Measurements from ENCODE around the gene SLC16A14. TPM values are rescaled to one million over a fixed set of nuclear protein-coding genes. Genes with fewer than 3 reads are reported as not detected.
A peak's percentile ranks its signal among the peaks of the same experiment; 100 is the strongest.

Gene SLC16A14
- total RNA-seq, 1 experiment from 2014 or later, result 7.9 TPM

- ChIA-PET CTCF (interaction anchor here (0.6 to 2.2 kb wide), 13 partner anchors 13 to 789 kb away, joined by 3 to 30 read pairs (median 4); partner anchors contain the start of gene SLC16A14), POLR2A (no interaction called here), RAD21 (ENCODE audit: low non-redundant PET in 1 of 2, low total read pairs in 2 of 2, uncharacterized antibody in 2 of 2, unreplicated experiment in 2 of 2) (interaction anchor here in 1 of 2 experiments (1.5 kb wide), 2 partner anchors 59 to 151 kb away, joined by 4 to 5 read pairs; no protein-coding TSS in a partner anchor)
- Histone ChIP-seq H3K4me3 (replicated peaks in 1 of 2; ENCODE audit: low read depth in 1 of 2, low read length in 2 of 2) (no peak overlapping the region), H3K79me2 (ENCODE audit: insufficient read depth, low read length) (no peaks in the 10 kb centered on the region), H4K20me1 (ENCODE audit: insufficient read depth) (no peaks in the 10 kb centered on the region), H3K4me2 (ENCODE audit: low read length) (peak overlapping the region; percentile 6; the same call in 1 of the 2 replicates), H3K9ac (ENCODE audit: low read length) (no peak overlapping the region), H3K9me3 (ENCODE audit: control insufficient read depth in 1 of 2, insufficient read depth in 1 of 2, low read depth in 1 of 2, low read length in 2 of 2) (no peaks in the 10 kb centered on the region), H3K4me1 (ENCODE audit: control insufficient read depth in 1 of 2, insufficient read depth in 2 of 2, low read length in 2 of 2) (peaks cover 2 to 7% of the 10 kb centered on the region in 2 experiments; a peak in 2 of 4 replicates), H2AFZ (ENCODE audit: low read depth, low read length, poor library complexity, severe bottlenecking) (peak overlapping the region; percentile 13), H3K27ac (ENCODE audit: low read depth, low read length) (no peak overlapping the region), H3K27me3 (ENCODE audit: insufficient read depth, low read length) (no peaks in the 10 kb centered on the region), H3K9me2 (ENCODE audit: insufficient read depth) (no peaks in the 10 kb centered on the region), H3K36me3 (ENCODE audit: control insufficient read depth in 1 of 2, insufficient read depth in 2 of 2, low read length in 2 of 2) (no peaks in the 10 kb centered on the region)
- TF ChIP-seq FOSL1 (IDR thresholded peaks at IDR 0.05; ENCODE audit: low read depth) (peak; percentile 2; the same call in 1 of the 2 replicates), ATF3 (IDR thresholded peaks at IDR 0.05) (no peak)
- intact Hi-C loops (cut with micrococcal nuclease), result loop anchor here (1.0 to 10.0 kb wide), 3 partner anchors 152 to 806 kb away; no protein-coding TSS in a partner anchor
- no TSS peak for BruUV-seq (replicated peaks)
- DNase-seq (ENCODE audit: low read depth, low spot score) (no peak), ATAC-seq (no peak)
Observed at GRCh38 chr2:230008708-230009066, 60.0 kb downstream of the SLC16A14 start.

- Histone ChIP-seq H3K79me2 (ENCODE audit: insufficient read depth, low read length) (no peaks in the 10 kb centered on the region), H3K9ac (ENCODE audit: low read length) (no peak overlapping the region)
- POLR2A ChIA-PET, result no interaction called here
Observed at GRCh38 chr2:230007931-230008707, 60.6 kb downstream of the SLC16A14 start.

More at GRCh38 chr2:230007931-230008707, 60.6 kb downstream of the SLC16A14 start:
- Histone ChIP-seq H3K36me3 (ENCODE audit: control insufficient read depth in 1 of 2, insufficient read depth in 2 of 2, low read length in 2 of 2) (no peaks in the 10 kb centered on the region), H3K27me3 (ENCODE audit: insufficient read depth, low read length) (no peaks in the 10 kb centered on the region), H4K20me1 (ENCODE audit: insufficient read depth) (no peaks in the 10 kb centered on the region), H3K9me3 (ENCODE audit: control insufficient read depth in 1 of 2, insufficient read depth in 1 of 2, low read depth in 1 of 2, low read length in 2 of 2) (no peaks in the 10 kb centered on the region), H3K9me2 (ENCODE audit: insufficient read depth) (no peaks in the 10 kb centered on the region), H3K4me1 (ENCODE audit: control insufficient read depth in 1 of 2, insufficient read depth in 2 of 2, low read length in 2 of 2) (peaks cover 2 to 7% of the 10 kb centered on the region in 2 experiments; a peak in 2 of 4 replicates), H2AFZ (ENCODE audit: low read depth, low read length, poor library complexity, severe bottlenecking) (peak overlapping the region; percentile 13), H3K27ac (ENCODE audit: low read depth, low read length) (no peak overlapping the region), H3K4me2 (ENCODE audit: low read length) (peak overlapping the region; percentile 6; the same call in 1 of the 2 replicates), H3K4me3 (replicated peaks in 1 of 2; ENCODE audit: low read depth in 1 of 2, low read length in 2 of 2) (no peak overlapping the region)
- RAD21 ChIA-PET (ENCODE audit: low non-redundant PET in 1 of 2, low total read pairs in 2 of 2, uncharacterized antibody in 2 of 2, unreplicated experiment in 2 of 2), result interaction anchor here (0.8 to 1.5 kb wide), 3 partner anchors 59 to 152 kb away, joined by 4 to 5 read pairs (median 4); no protein-coding TSS in a partner anchor
- CTCF ChIA-PET, result interaction anchor here (0.6 to 2.2 kb wide), 13 partner anchors 14 to 790 kb away, joined by 3 to 30 read pairs (median 4); partner anchors contain the start of gene SLC16A14
- intact Hi-C loops (cut with micrococcal nuclease), result loop anchor here (1.0 to 10.0 kb wide), 3 partner anchors 152 to 807 kb away; no protein-coding TSS in a partner anchor
- ATAC-seq (peak; percentile 80), DNase-seq (ENCODE audit: low read depth, low spot score) (peak; percentile 46)
- BruUV-seq (replicated peaks), result no TSS peak
- TF ChIP-seq TCF7L2 (IDR thresholded peaks at IDR 0.05; ENCODE audit: borderline replicate concordance, extremely low read depth, insufficient read depth, insufficient read length) (no peak), RAD21 (IDR thresholded peaks at IDR 0.05; ENCODE audit: low read depth) (peak; percentile 92), FOSL1 (IDR thresholded peaks at IDR 0.05; ENCODE audit: low read depth) (peak; percentile 5; the same call in 1 of the 2 replicates), CTCF (IDR thresholded peaks at IDR 0.05 in 2 of 3, conservative IDR thresholded peaks at IDR 0.05 in 1 of 3; ENCODE audit: borderline replicate concordance in 1 of 3, insufficient read depth in 1 of 3, low read depth in 2 of 3, low read length in 2 of 3) (peak; percentile 75 to 93 (median 88))

All from HCT116 (cell line).